K562 (cell line): ENCODE data around the gene TCF4. TPM values are rescaled to one million over a fixed set of nuclear protein-coding genes. Genes with fewer than 3 reads are reported as not detected.

ENCODE experiments used
- ATAC-seq: fragments of 200-7000 bp; cut with Tn5 transposase; 3 replicates; pipeline ENCODE4 v1.9.1; 2020; ENCODE audit warnings: moderate library complexity
- BruUV-seq: library from RNA; stranded (reverse); fragments of 400-500 nt; replicated peaks from 2 replicates; lab custom pipeline; 2021; lab: Mats Ljungman, UMichigan
- CTCF ChIA-PET: fragments of 300-600 bp; formaldehyde crosslinking; extraction: SDS; loops from one replicate; lab custom pipeline; 2021; ENCODE audit warnings: low intra/inter-chr PET ratio; lab: Yijun Ruan, JAX
- POLR2A ChIA-PET: fragments of 300-600, 350-650 bp; sonication (Branson Sonifier 250); formaldehyde crosslinking; extraction: SDS; loops from one replicate; lab custom pipeline; 2021; ENCODE audit warnings: antibody characterized with exemption, inconsistent platforms; lab: Yijun Ruan, JAX
- DNase-seq, 4 experiments: peaks; one replicate each; pipeline versions ENCODE4 v3.0.0 to v3.0.0-alpha.2; 2011 to 2018; ENCODE audit warnings: low spot score in 3 of 4, mixed read lengths in 3 of 4; ENCODE audit errors: extremely low read depth in 1 of 4
- FAIRE-seq: peaks from 2 replicates; lab custom pipeline; 2011; peaks lifted over from hg19 to GRCh38; lab: Jason Lieb, UNC
- H2AFZ ChIP-seq: 2 replicates; pipeline ENCODE4 v1.6.0; 2011; ENCODE audit warnings: low read depth, low read length, control low read depth, inconsistent platforms
- H3K27ac ChIP-seq: fragments of 200-600 bp; 3 replicates; pipeline ENCODE4 v1.8.0; 2011; ENCODE audit warnings: low read depth, mild to moderate bottlenecking, control low read depth, inconsistent platforms, low read length, moderate library complexity, mixed read lengths; ENCODE audit errors: extremely low read depth
- H3K27me3 ChIP-seq, 2 experiments: fragments of 300-600 bp in 1 of 2; 2 replicates in 1 of 2; 3 replicates in 1 of 2; pipeline versions ENCODE4 v1.6.0 to v1.8.0; 2011; ENCODE audit warnings: inconsistent platforms in 2 of 2, low read length in 2 of 2, mild to moderate bottlenecking in 1 of 2, mixed read lengths in 1 of 2, moderate library complexity in 1 of 2; ENCODE audit not compliant: control insufficient read depth in 2 of 2, insufficient read depth in 2 of 2
- H3K36me3 ChIP-seq: fragments of 300-600 bp; 3 replicates; pipeline ENCODE4 v1.8.0; 2011; ENCODE audit warnings: mild to moderate bottlenecking, low read length, inconsistent platforms; ENCODE audit not compliant: control insufficient read depth, insufficient read depth
- H3K4me1 ChIP-seq, 2 experiments: fragments of 200-600 bp in 1 of 2; replicated peaks in 1 of 2; 2 replicates in 1 of 2; 3 replicates in 1 of 2; pipeline versions ENCODE4 v1.5.1 to v1.8.0; 2011; ENCODE audit warnings: inconsistent platforms in 2 of 2, low read length in 2 of 2, mild to moderate bottlenecking in 1 of 2, mixed read lengths in 1 of 2, moderate library complexity in 1 of 2; ENCODE audit not compliant: control insufficient read depth in 2 of 2, insufficient read depth in 2 of 2
- H3K4me2 ChIP-seq: 2 replicates; pipeline ENCODE4 v1.6.1; 2011; ENCODE audit warnings: low read length, control low read depth, inconsistent platforms, mixed read lengths; ENCODE audit not compliant: insufficient read depth
- H3K4me3 ChIP-seq: fragments of 200-600 bp; sonication (generic), shearing (Covaris generic); 2 replicates; pipeline ENCODE4 v1.5.1; 2016; ENCODE audit warnings: control low read depth, inconsistent platforms
- H3K79me2 ChIP-seq: fragments of 200-600 bp; 3 replicates; pipeline ENCODE4 v1.8.0; 2011; ENCODE audit warnings: low read length, inconsistent platforms; ENCODE audit not compliant: control insufficient read depth, insufficient read depth
- H3K9ac ChIP-seq, 2 experiments: 2 replicates each; pipeline versions ENCODE4 v1.6.0 to v1.6.1; 2011; ENCODE audit warnings: low read depth in 2 of 2, low read length in 2 of 2, control low read depth in 1 of 2, inconsistent platforms in 1 of 2, mild to moderate bottlenecking in 1 of 2, mixed read lengths in 1 of 2; ENCODE audit not compliant: insufficient read depth in 1 of 2
- H3K9me1 ChIP-seq: one replicate; pipeline ENCODE4 v1.6.0; 2011; ENCODE audit warnings: inconsistent platforms, mild to moderate bottlenecking, low read length, moderate library complexity; ENCODE audit not compliant: control insufficient read depth, insufficient read depth
- H3K9me3 ChIP-seq: replicated peaks from 2 replicates; pipeline ENCODE4 v1.5.1; 2011; ENCODE audit warnings: low read depth, low read length, inconsistent platforms; ENCODE audit not compliant: control insufficient read depth, insufficient read depth
- H4K20me1 ChIP-seq: replicated peaks from 2 replicates; pipeline ENCODE4 v1.6.1; 2011; ENCODE audit warnings: low read length, inconsistent platforms, mixed read lengths; ENCODE audit not compliant: control insufficient read depth, insufficient read depth
- GTF2B ChIP-seq: IDR thresholded peaks from 2 replicates; pipeline ENCODE4 v1.6.1; 2011; ENCODE audit not compliant: insufficient read length; ENCODE audit errors: extremely low read depth
- NFE2 ChIP-seq: IDR thresholded peaks from 2 replicates; pipeline ENCODE4 v1.6.1; 2014; ENCODE audit warnings: antibody characterized with exemption, low read depth
- PURB ChIP-seq: sonication (generic); formaldehyde crosslinking; IDR thresholded peaks from 2 replicates; pipeline ENCODE4 v1.9.0; 2021; ENCODE audit warnings: low read depth, mild to moderate bottlenecking, missing genetic modification reagents
- RB1 ChIP-seq: fragments of 450-650 bp; IDR thresholded peaks from 2 replicates; pipeline ENCODE4 v1.6.1; 2017; ENCODE audit warnings: low read depth, mild to moderate bottlenecking
- RFX1 ChIP-seq: fragments of 450-650 bp; IDR thresholded peaks from 2 replicates; pipeline ENCODE4 v1.6.1; 2016; ENCODE audit warnings: mild to moderate bottlenecking, moderate library complexity
- RFX7 ChIP-seq: fragments of 250-450 bp; sonication (Bioruptor Pico); IDR thresholded peaks from 2 replicates; pipeline ENCODE4 v1.5.1; 2021; ENCODE audit warnings: mild to moderate bottlenecking
- THRAP3 ChIP-seq: fragments of 450-650 bp; IDR thresholded peaks from 2 replicates; pipeline ENCODE4 v1.6.1; 2016; ENCODE audit warnings: mild to moderate bottlenecking, inconsistent platforms, borderline replicate concordance
- ZNF507 ChIP-seq: conservative IDR thresholded peaks from 2 replicates; pipeline ENCODE4 v1.6.1; 2017; ENCODE audit warnings: missing genetic modification characterization, missing compliant biosample characterization
- ZNF639 ChIP-seq, 2 experiments: fragments of 200-800 bp in 1 of 2; sonication (Bioruptor generic) in 1 of 2; sonication (generic) in 1 of 2; formaldehyde crosslinking in 1 of 2; IDR thresholded peaks in 1 of 2; conservative IDR thresholded peaks in 1 of 2; 2 replicates each; pipeline versions ENCODE4 v1.5.0 to v1.6.1; 2016 to 2020; ENCODE audit warnings: missing compliant biosample characterization in 1 of 2, missing genetic modification characterization in 1 of 2, missing genetic modification reagents in 1 of 2
- WGBS: fragments of 100-300 bp; shearing (Covaris generic); methylation state at CpG from one replicate; pipeline ENCODE4 v1.1.6; 2016; ENCODE audit warnings: low coverage, mixed read lengths; ENCODE audit not compliant: insufficient coverage; ENCODE audit errors: missing lambda C conversion rate; 5-methylcytosine and 5-hydroxymethylcytosine counted together
- in situ Hi-C: fragments of 300-500 bp; cut with MboI; formaldehyde crosslinking; loops from 4 replicates; pipeline ENCODE4 v1.15.0; 2018; ENCODE audit warnings: inconsistent platforms, mixed read lengths
- intact Hi-C: fragments of 100-400 bp; cut with micrococcal nuclease; formaldehyde crosslinking; loops from 2 replicates; pipeline ENCODE4 v1.14.2; 2022
- polyA plus RNA-seq, 8 experiments: library from polyadenylated mRNA; depleted of rRNA in 4 of 8; stranded (reverse) in 5 of 8; unstranded in 3 of 8; fragments of >200 nt; fragmentation: Nextera tagmentation in 2 of 8; fragmentation: Illumina TruSeq in 1 of 8; extraction: Ambion mirVana in 2 of 8; extraction: Trizol in 1 of 8; gene quantifications; 2 replicates each; pipeline versions ENCODE4 v1.2.1 to v1.2.3, GENCODE V29; 2011 to 2014; ENCODE audit warnings: inconsistent platforms in 1 of 8, missing spikeins in 1 of 8
- total RNA-seq, 7 experiments: library from RNA; depleted of rRNA in 6 of 7; stranded (reverse); fragments of >200 nt in 6 of 7; fragmentation: Illumina TruSeq in 2 of 7; extraction: Trizol in 2 of 7; gene quantifications; 2 replicates each; pipeline versions ENCODE4 v1.2.1 to v1.2.3, GENCODE V29; 2011 to 2021; ENCODE audit warnings: low replicate concordance in 1 of 7
- TF ChIP-seq, protein P1 (sequence below): fragments of 450-650 bp; IDR thresholded peaks from 2 replicates; pipeline ENCODE4 v1.6.1; 2016
- TF ChIP-seq, protein P2 (sequence below), 2 experiments: fragments of 450-650 bp in 1 of 2; IDR thresholded peaks; 2 replicates each; pipeline ENCODE4 v1.6.1; 2011 to 2017; ENCODE audit warnings: low read depth in 2 of 2, antibody characterized with exemption in 1 of 2, borderline replicate concordance in 1 of 2, low read length in 1 of 2, mild to moderate bottlenecking in 1 of 2, mixed read lengths in 1 of 2; ENCODE audit not compliant: control insufficient read depth in 1 of 2

The TCF4 gene
- total and polyA plus RNA-seq, 9 of the 15 experiments (the other 6 are each of a cell fraction or from before 2014, with no cell fraction given): 4.8 to 24.7 (median 15.2) TPM

GRCh38 chr18:55440988-55441387, 147.0 kb downstream of the TCF4 start (continued):
- TF ChIP-seq RFX1 (no peak), THRAP3 (no peak), PURB (no peak)
- TF ChIP-seq, protein P1, sequence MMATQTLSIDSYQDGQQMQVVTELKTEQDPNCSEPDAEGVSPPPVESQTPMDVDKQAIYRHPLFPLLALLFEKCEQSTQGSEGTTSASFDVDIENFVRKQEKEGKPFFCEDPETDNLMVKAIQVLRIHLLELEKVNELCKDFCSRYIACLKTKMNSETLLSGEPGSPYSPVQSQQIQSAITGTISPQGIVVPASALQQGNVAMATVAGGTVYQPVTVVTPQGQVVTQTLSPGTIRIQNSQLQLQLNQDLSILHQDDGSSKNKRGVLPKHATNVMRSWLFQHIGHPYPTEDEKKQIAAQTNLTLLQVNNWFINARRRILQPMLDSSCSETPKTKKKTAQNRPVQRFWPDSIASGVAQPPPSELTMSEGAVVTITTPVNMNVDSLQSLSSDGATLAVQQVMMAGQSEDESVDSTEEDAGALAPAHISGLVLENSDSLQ: no peak

DNA sequence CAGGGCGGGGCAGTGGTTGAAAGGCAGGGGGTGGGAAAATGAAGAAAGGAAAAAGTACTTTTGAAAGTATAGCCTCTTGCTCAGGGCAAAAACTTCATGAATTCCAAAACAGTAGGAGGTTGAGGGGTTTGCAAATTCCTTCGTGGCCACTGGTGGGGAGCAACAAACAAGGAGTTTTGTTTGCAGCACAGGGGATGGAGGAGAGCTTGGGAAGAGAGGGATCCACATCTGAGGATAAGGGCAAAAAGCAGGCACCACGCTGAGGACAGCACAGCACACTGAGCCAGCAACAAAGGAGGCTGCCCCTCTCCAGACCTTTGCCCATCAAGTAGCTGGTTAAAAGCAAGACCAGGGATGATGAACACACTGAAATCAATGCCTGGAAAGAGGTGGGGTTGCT, 148.9 kb downstream of the TCF4 start:
- no peak overlapping the region for H3K4me3 ChIP-seq
- H3K9ac ChIP-seq: no peak overlapping the region
- no peaks in the 10 kb centered on the region for H3K36me3 ChIP-seq
- H2AFZ ChIP-seq: no peak overlapping the region
- no peak overlapping the region for H3K27ac ChIP-seq
- H3K79me2 ChIP-seq: no peaks in the 10 kb centered on the region
- CTCF ChIA-PET: no interaction called here
- in situ Hi-C loops (no loop called here), intact Hi-C loops (no loop called here)
- FAIRE-seq (no peak), ATAC-seq (no peak), DNase-seq (no peak)
- no TSS peak for BruUV-seq
- no peak overlapping the region for H3K4me2 ChIP-seq
- H3K9me3 ChIP-seq: no peaks in the 10 kb centered on the region
- no peaks in the 10 kb centered on the region for H3K27me3 ChIP-seq
- H3K9me1 ChIP-seq: no peaks in the 10 kb centered on the region
- WGBS: 25% methylated on average over 2 of the region's 3 CpGs
- H4K20me1 ChIP-seq: 0 out of 2 replicates have a peak, but pooled peaks cover 2% of the 10 kb centered on the region
- no peaks in the 10 kb centered on the region; a peak in 2 of 5 replicates for H3K4me1 ChIP-seq
- POLR2A ChIA-PET: interaction anchor here (1.1 kb wide), 1 partner anchor 17 kb away, joined by 3 read pairs; no protein-coding TSS in a partner anchor
- TF ChIP-seq RB1 (no peak), ZNF507 (tag) (no peak), NFE2 (no peak), GTF2B (no peak), RFX7 (CRISPR knock-in tag) (no peak), ZNF639 (CRISPR knock-in tag; conservative IDR thresholded peaks at IDR 0.05 in 1 of 2, IDR thresholded peaks at IDR 0.05 in 1 of 2) (no peak)
- TF ChIP-seq, protein P2, sequence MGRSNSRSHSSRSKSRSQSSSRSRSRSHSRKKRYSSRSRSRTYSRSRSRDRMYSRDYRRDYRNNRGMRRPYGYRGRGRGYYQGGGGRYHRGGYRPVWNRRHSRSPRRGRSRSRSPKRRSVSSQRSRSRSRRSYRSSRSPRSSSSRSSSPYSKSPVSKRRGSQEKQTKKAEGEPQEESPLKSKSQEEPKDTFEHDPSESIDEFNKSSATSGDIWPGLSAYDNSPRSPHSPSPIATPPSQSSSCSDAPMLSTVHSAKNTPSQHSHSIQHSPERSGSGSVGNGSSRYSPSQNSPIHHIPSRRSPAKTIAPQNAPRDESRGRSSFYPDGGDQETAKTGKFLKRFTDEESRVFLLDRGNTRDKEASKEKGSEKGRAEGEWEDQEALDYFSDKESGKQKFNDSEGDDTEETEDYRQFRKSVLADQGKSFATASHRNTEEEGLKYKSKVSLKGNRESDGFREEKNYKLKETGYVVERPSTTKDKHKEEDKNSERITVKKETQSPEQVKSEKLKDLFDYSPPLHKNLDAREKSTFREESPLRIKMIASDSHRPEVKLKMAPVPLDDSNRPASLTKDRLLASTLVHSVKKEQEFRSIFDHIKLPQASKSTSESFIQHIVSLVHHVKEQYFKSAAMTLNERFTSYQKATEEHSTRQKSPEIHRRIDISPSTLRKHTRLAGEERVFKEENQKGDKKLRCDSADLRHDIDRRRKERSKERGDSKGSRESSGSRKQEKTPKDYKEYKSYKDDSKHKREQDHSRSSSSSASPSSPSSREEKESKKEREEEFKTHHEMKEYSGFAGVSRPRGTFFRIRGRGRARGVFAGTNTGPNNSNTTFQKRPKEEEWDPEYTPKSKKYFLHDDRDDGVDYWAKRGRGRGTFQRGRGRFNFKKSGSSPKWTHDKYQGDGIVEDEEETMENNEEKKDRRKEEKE (IDR thresholded peaks at IDR 0.05; ENCODE audit: borderline replicate concordance in 1 of 2, control insufficient read depth in 1 of 2, low read depth in 2 of 2, low read length in 1 of 2): no peak
